ENCODE measurements around the gene MYO1A. TPM values are rescaled to one million over a fixed set of nuclear protein-coding genes. Genes with fewer than 3 reads are reported as not detected.
A peak's percentile ranks its signal among the peaks of the same experiment; 100 is the strongest.

MYO1A gene
- total RNA-seq, 1 experiment from 2014 or later, result 0.26 TPM

DNA sequence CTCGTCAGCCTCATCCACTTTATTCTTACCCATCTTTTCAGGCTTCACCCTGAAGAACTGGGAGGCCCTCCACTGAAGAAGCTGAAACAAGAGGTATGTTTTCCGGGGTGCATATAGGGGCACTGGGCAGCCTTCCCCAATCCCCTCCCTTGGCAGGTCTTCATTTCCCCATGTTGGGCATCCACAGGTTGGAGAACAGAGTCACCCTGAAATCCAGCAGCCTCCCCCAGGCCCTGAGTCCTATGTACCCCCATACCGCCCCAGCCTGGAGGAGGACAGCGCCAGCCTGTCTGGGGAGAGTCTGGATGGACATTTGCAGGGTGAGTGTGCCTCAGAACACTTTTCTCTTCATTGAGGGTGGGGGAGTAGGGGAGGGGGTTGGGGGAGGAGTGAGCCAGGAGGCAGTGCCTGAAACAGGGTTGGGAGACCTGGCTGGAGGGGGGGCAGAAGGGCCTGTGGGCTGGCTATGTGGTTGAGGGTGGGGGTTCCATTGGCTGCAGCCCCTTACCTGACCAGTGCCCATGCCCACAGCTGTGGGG is 43.0 kb upstream of the MYO1A start:
- Histone ChIP-seq H3K79me2 (ENCODE audit: insufficient read depth, low read length) (no peaks in the 10 kb centered on the region; the same call in 1 of the 2 replicates), H2BK120ac (ENCODE audit: low read depth, low read length, poor library complexity, severe bottlenecking) (no peak overlapping the region), H4K8ac (replicated peaks; ENCODE audit: insufficient read length, low read depth, low read length) (no peak overlapping the region), H2BK12ac (ENCODE audit: insufficient read length, low read depth, low read length) (no peak overlapping the region), H3K23ac (ENCODE audit: insufficient read length, low read depth, low read length) (no peak overlapping the region), H3K4me1 (ENCODE audit: insufficient read depth, low read length) (no peaks in the 10 kb centered on the region; the same call in 1 of the 2 replicates), H3T11ph (ENCODE audit: low read length) (no peak overlapping the region), H3K4ac (ENCODE audit: low read depth, low read length) (no peak overlapping the region), H2AFZ (ENCODE audit: low read length) (no peak overlapping the region), H3K9me3 (ENCODE audit: control insufficient read depth, low read depth, low read length) (no peaks in the 10 kb centered on the region), H2BK15ac (ENCODE audit: low read depth, low read length) (no peak overlapping the region), H3K9ac (ENCODE audit: extremely low read depth, insufficient read length, low read length) (no peak overlapping the region), H2BK20ac (ENCODE audit: low read depth, low read length, poor library complexity, severe bottlenecking) (no peak overlapping the region), H3K18ac (ENCODE audit: insufficient read length, low read depth, low read length) (no peak overlapping the region), H3K27me3 (ENCODE audit: insufficient read depth, low read length) (no peaks in the 10 kb centered on the region), H3K56ac (ENCODE audit: insufficient read length, low read depth, low read length) (no peak overlapping the region), H2BK5ac (ENCODE audit: insufficient read length, low read length) (no peak overlapping the region), H3K23me2 (ENCODE audit: insufficient read length, low read depth, low read length, poor library complexity, severe bottlenecking) (no peaks in the 10 kb centered on the region), H3K14ac (ENCODE audit: insufficient read depth, low read length) (no peak overlapping the region), H2AK5ac (ENCODE audit: insufficient read length, low read length) (no peak overlapping the region), H4K20me1 (ENCODE audit: control insufficient read depth, insufficient read depth, insufficient read length) (no peaks in the 10 kb centered on the region), H3K27ac (ENCODE audit: insufficient read length, low read depth, low read length) (no peak overlapping the region), H3K79me1 (ENCODE audit: insufficient read depth, low read depth, low read length, poor library complexity, severe bottlenecking) (no peaks in the 10 kb centered on the region), H4K91ac (ENCODE audit: insufficient read length, low read depth, low read length) (no peak overlapping the region), H3K4me2 (ENCODE audit: insufficient read depth, insufficient read length, low read length) (no peak overlapping the region), H4K5ac (ENCODE audit: insufficient read length, low read depth, low read length) (no peak overlapping the region)
- Mint-ChIP-seq H3K9me3 (no peaks in the 10 kb centered on the region), H3K4me1 (peaks cover 49 to 57% of the 10 kb centered on the region in 2 experiments), H3K27ac (peak overlapping the region in 2 of 3 experiments; percentile 83 to 89; a peak in 3 of 7 replicates), H3K27me3 (ENCODE audit: low read depth) (no peaks in the 10 kb centered on the region; the same call in 1 of the 2 replicates), H3K36me3 (ENCODE audit: insufficient read depth in 1 of 3, low read depth in 3 of 3) (peaks cover 15 to 72% (median 57%) of the 10 kb centered on the region in 3 experiments), H3K4me3 (peak overlapping the region in 1 of 2 experiments; percentile 40; a peak in 4 of 5 replicates)
- WGBS (ENCODE audit: extremely low coverage, insufficient read length, low lambda C conversion rate), result no CpG with 5 or more reads among the region's 4 CpGs
- DNase-seq, result no peak
- no peak for TF ChIP-seq CTCF (conservative IDR thresholded peaks at IDR 0.05)

Measured in H9 (cell line).